Stomach (tissue), 4 donors: ENCODE data around the gene RBSN.

ENCODE experiments used
- CTCF ChIP-seq, 7 experiments: fragments of 450-650 bp in 4 of 7; fragments of 200-600 bp in 3 of 7; sonication (generic) in 3 of 7; IDR thresholded peaks; one replicate each; pipeline ENCODE4 v1.5.1; 2016 to 2019; ENCODE audit warnings: antibody characterized with exemption in 7 of 7, control low read depth in 2 of 7, mild to moderate bottlenecking in 1 of 7
- EP300 ChIP-seq: sonication (generic); formaldehyde crosslinking; IDR thresholded peaks from one replicate; pipeline ENCODE4 v1.6.1; 2017; ENCODE audit warnings: antibody characterized with exemption
- POLR2A ChIP-seq, 4 donors: fragments of 450-650 bp; IDR thresholded peaks; one replicate each; pipeline ENCODE4 v1.6.1; 2016; ENCODE audit warnings: antibody characterized with exemption in 4 of 4, control low read depth in 2 of 4, mild to moderate bottlenecking in 1 of 4, moderate library complexity in 1 of 4

GRCh38 chr3:15114466-15115358 lies 15.8 kb upstream of the RBSN start:
- no peak for TF ChIP-seq CTCF (IDR thresholded peaks at IDR 0.05)
- no peak for TF ChIP-seq POLR2A (IDR thresholded peaks at IDR 0.05)
- no peak for TF ChIP-seq EP300
